Activated T-cell treated with anti-CD3 and anti-CD28 coated beads, Interleukin-2, amount 50 U/mL, for 4 hours (primary cell): ENCODE results near the gene HOXD12. TPM values are rescaled to one million over a fixed set of nuclear protein-coding genes. Genes with fewer than 3 reads are reported as not detected.
A peak's percentile ranks its signal among the peaks of the same experiment; 100 is the strongest.

Source experiments
- ATAC-seq, 2 donors: fragments of 200-7000 bp; cut with Tn5 transposase; one replicate each; pipeline ENCODE4 v1.10.0; 2021
- DNase-seq: peaks from one replicate; pipeline ENCODE4 v3.0.0-alpha.2; 2020
- H3K27me3 Mint-ChIP-seq: one replicate; pipeline ENCODE4 v1.8.0; 2021; ENCODE audit warnings: low read depth, mixed read lengths
- H3K36me3 Mint-ChIP-seq: one replicate; pipeline ENCODE4 v1.8.0; 2022; ENCODE audit warnings: mixed read lengths; ENCODE audit not compliant: insufficient read depth
- H3K4me1 Mint-ChIP-seq: one replicate; pipeline ENCODE4 v1.8.0; 2021; ENCODE audit warnings: low read depth, mixed read lengths
- H3K4me3 Mint-ChIP-seq: one replicate; pipeline ENCODE4 v1.8.0; 2021; ENCODE audit warnings: mild to moderate bottlenecking, moderate library complexity, mixed read lengths
- H3K9me3 Mint-ChIP-seq: one replicate; pipeline ENCODE4 v1.8.0; 2021; ENCODE audit warnings: mixed read lengths
- total RNA-seq, 3 donors: library from RNA; stranded (reverse); gene quantifications; one replicate each; pipeline ENCODE4 v1.2.1, GENCODE V29; 2021

Gene HOXD12
- total RNA-seq, 3 donors from 2014 or later = not detected

- H3K9me3 Mint-ChIP-seq = peaks cover 3% of the 10 kb centered on the region
- peaks cover 83% of the 10 kb centered on the region for H3K27me3 Mint-ChIP-seq
- H3K36me3 Mint-ChIP-seq = no peaks in the 10 kb centered on the region
- DNase-seq = no peak
- H3K4me3 Mint-ChIP-seq = no peak overlapping the region
- no peak for ATAC-seq
- peaks cover 14% of the 10 kb centered on the region for H3K4me1 Mint-ChIP-seq
Observed at GRCh38 chr2:176104316-176105077, 4.9 kb downstream of the HOXD12 start.

- H3K36me3 Mint-ChIP-seq = no peaks in the 10 kb centered on the region
- peaks cover 4% of the 10 kb centered on the region for H3K9me3 Mint-ChIP-seq
- H3K4me3 Mint-ChIP-seq = no peak overlapping the region
- DNase-seq = no peak
- no peak for ATAC-seq
- H3K4me1 Mint-ChIP-seq = peaks cover 14% of the 10 kb centered on the region
- H3K27me3 Mint-ChIP-seq = peaks cover 86% of the 10 kb centered on the region
Observed at GRCh38 chr2:176105078-176105729, 5.6 kb downstream of the HOXD12 start.

GRCh38 chr2:176105730-176106580 lies 6.4 kb downstream of the HOXD12 start:
- peak; percentile 15 to 16 for ATAC-seq
- Mint-ChIP-seq H3K9me3 (peaks cover 4% of the 10 kb centered on the region), H3K36me3 (no peaks in the 10 kb centered on the region), H3K4me1 (peaks cover 14% of the 10 kb centered on the region), H3K4me3 (peak overlapping the region; percentile 34), H3K27me3 (peaks cover 86% of the 10 kb centered on the region)
- no peak for DNase-seq

GRCh38 chr2:176106581-176107539 lies 7.3 kb downstream of the HOXD12 start, which contains the start of gene HOXD11:
HOXD11 (plus strand) TSS chr2:176107280; CDS start chr2:176107356, 76 bp downstream.
- H3K36me3 Mint-ChIP-seq = no peaks in the 10 kb centered on the region
- H3K4me1 Mint-ChIP-seq = peaks cover 16% of the 10 kb centered on the region
- peaks cover 4% of the 10 kb centered on the region for H3K9me3 Mint-ChIP-seq
- DNase-seq (no peak), ATAC-seq (peak; percentile 25 to 36)
- peak within 1 kb of the TSS; percentile 54 for H3K4me3 Mint-ChIP-seq
- peaks cover 85% of the 10 kb centered on the region for H3K27me3 Mint-ChIP-seq

GRCh38 chr2:176107731-176108181 lies 8.2 kb downstream of the HOXD12 start:
- Mint-ChIP-seq H3K27me3 (peaks cover 85% of the 10 kb centered on the region), H3K9me3 (peaks cover 4% of the 10 kb centered on the region), H3K4me3 (no peak overlapping the region), H3K4me1 (peaks cover 16% of the 10 kb centered on the region), H3K36me3 (no peaks in the 10 kb centered on the region)
- DNase-seq (no peak), ATAC-seq (no peak)

GRCh38 chr2:176109192-176109901 lies 9.8 kb downstream of the HOXD12 start:
- Mint-ChIP-seq H3K4me1 (peaks cover 16% of the 10 kb centered on the region), H3K36me3 (no peaks in the 10 kb centered on the region), H3K27me3 (peaks cover 86% of the 10 kb centered on the region), H3K9me3 (peaks cover 4% of the 10 kb centered on the region), H3K4me3 (no peak overlapping the region)
- no peak for DNase-seq
- ATAC-seq = no peak

GRCh38 chr2:176109946-176110345 lies 10.4 kb downstream of the HOXD12 start:
- H3K4me3 Mint-ChIP-seq = no peak overlapping the region
- H3K4me1 Mint-ChIP-seq = peaks cover 16% of the 10 kb centered on the region
- DNase-seq (no peak), ATAC-seq (no peak)
- H3K36me3 Mint-ChIP-seq = no peaks in the 10 kb centered on the region
- H3K27me3 Mint-ChIP-seq = peaks cover 86% of the 10 kb centered on the region
- peaks cover 4% of the 10 kb centered on the region for H3K9me3 Mint-ChIP-seq

- ATAC-seq (no peak), DNase-seq (no peak)
- Mint-ChIP-seq H3K4me3 (no peak overlapping the region), H3K9me3 (peaks cover 4% of the 10 kb centered on the region), H3K36me3 (no peaks in the 10 kb centered on the region), H3K4me1 (peaks cover 14% of the 10 kb centered on the region), H3K27me3 (peaks cover 86% of the 10 kb centered on the region)
Observed at GRCh38 chr2:176110415-176111308, 11.1 kb downstream of the HOXD12 start.

GRCh38 chr2:176111309-176111663 lies 11.7 kb downstream of the HOXD12 start:
- Mint-ChIP-seq H3K9me3 (peaks cover 4% of the 10 kb centered on the region), H3K4me3 (no peak overlapping the region)
- DNase-seq = no peak

GRCh38 chr2:176111846-176112374 lies 12.3 kb downstream of the HOXD12 start:
- ATAC-seq (no peak), DNase-seq (no peak)
- Mint-ChIP-seq H3K9me3 (peaks cover 7% of the 10 kb centered on the region), H3K27me3 (peaks cover 89% of the 10 kb centered on the region), H3K36me3 (no peaks in the 10 kb centered on the region), H3K4me1 (peaks cover 6% of the 10 kb centered on the region), H3K4me3 (no peak overlapping the region)

More at GRCh38 chr2:176111309-176111663, 11.7 kb downstream of the HOXD12 start:
- peaks cover 85% of the 10 kb centered on the region for H3K27me3 Mint-ChIP-seq
- H3K36me3 Mint-ChIP-seq = no peaks in the 10 kb centered on the region
- no peak for ATAC-seq
- peaks cover 9% of the 10 kb centered on the region for H3K4me1 Mint-ChIP-seq

- Mint-ChIP-seq H3K27me3 (peaks cover 90% of the 10 kb centered on the region), H3K4me1 (peaks cover 3% of the 10 kb centered on the region), H3K9me3 (peaks cover 8% of the 10 kb centered on the region), H3K36me3 (no peaks in the 10 kb centered on the region), H3K4me3 (no peak overlapping the region)
- no peak for DNase-seq
- ATAC-seq = no peak
Observed at GRCh38 chr2:176112375-176113302, 13.0 kb downstream of the HOXD12 start.
